HepG2 (cell line): ENCODE results near the gene CDX2. TPM values are rescaled to one million over a fixed set of nuclear protein-coding genes. Genes with fewer than 3 reads are reported as not detected.
A peak's percentile ranks its signal among the peaks of the same experiment; 100 is the strongest.

Source experiments
- ARNT ChIP-seq: fragments of 450-650 bp; IDR thresholded peaks from 2 replicates; pipeline ENCODE4 v1.6.1; 2017
- GABPB1 ChIP-seq: IDR thresholded peaks from 2 replicates; pipeline ENCODE4 v1.6.1; 2016; ENCODE audit warnings: mild to moderate bottlenecking, missing genetic modification reagents, moderate library complexity, missing compliant biosample characterization
- KLF11 ChIP-seq: IDR thresholded peaks from 2 replicates; pipeline ENCODE4 v1.6.1; 2016; ENCODE audit warnings: missing compliant biosample characterization
- LCORL ChIP-seq, 2 experiments: fragments of 450-650 bp in 1 of 2; sonication (generic) in 1 of 2; formaldehyde crosslinking in 1 of 2; IDR thresholded peaks; 2 replicates each; pipeline versions ENCODE4 v1.5.0 to v1.6.1; 2017 to 2020; ENCODE audit warnings: antibody characterized with exemption in 1 of 2, missing genetic modification reagents in 1 of 2
- NCOA2 ChIP-seq: sonication (generic); formaldehyde crosslinking; IDR thresholded peaks from 2 replicates; pipeline ENCODE4 v1.8.0; 2022; ENCODE audit warnings: inconsistent platforms
- REPIN1 ChIP-seq: sonication (generic); formaldehyde crosslinking; IDR thresholded peaks from 2 replicates; pipeline ENCODE4 v1.8.0; 2022; ENCODE audit warnings: missing genetic modification reagents, low read depth, mild to moderate bottlenecking, borderline replicate concordance
- SATB2 ChIP-seq: sonication (generic); formaldehyde crosslinking; IDR thresholded peaks from 2 replicates; pipeline ENCODE4 v1.5.0; 2020; ENCODE audit warnings: missing genetic modification reagents
- SIN3A ChIP-seq: IDR thresholded peaks from 2 replicates; pipeline ENCODE4 v1.6.1; 2011; ENCODE audit warnings: low read depth, mild to moderate bottlenecking, control low read depth, low read length, borderline replicate concordance
- SNAI1 ChIP-seq: sonication (generic); formaldehyde crosslinking; IDR thresholded peaks from 2 replicates; pipeline ENCODE4 v1.5.0; 2020; ENCODE audit warnings: mild to moderate bottlenecking, missing genetic modification reagents, borderline replicate concordance
- SRY ChIP-seq: sonication (generic); formaldehyde crosslinking; IDR thresholded peaks from 2 replicates; pipeline ENCODE4 v1.8.0; 2022; ENCODE audit warnings: mild to moderate bottlenecking, missing genetic modification reagents
- ZFP36L1 ChIP-seq: sonication (generic); formaldehyde crosslinking; IDR thresholded peaks from 2 replicates; pipeline ENCODE4 v1.8.0; 2022; ENCODE audit warnings: mild to moderate bottlenecking, missing genetic modification reagents, moderate library complexity
- ZNF101 ChIP-seq: sonication (generic); formaldehyde crosslinking; IDR thresholded peaks from 2 replicates; pipeline ENCODE4 v1.4.0; 2020; ENCODE audit warnings: mild to moderate bottlenecking, low read depth, missing genetic modification reagents, borderline replicate concordance
- ZNF251 ChIP-seq: sonication (generic); formaldehyde crosslinking; IDR thresholded peaks from 2 replicates; pipeline ENCODE4 v1.9.0; 2021; ENCODE audit warnings: mild to moderate bottlenecking, missing genetic modification reagents
- ZNF33A ChIP-seq: sonication (generic); formaldehyde crosslinking; IDR thresholded peaks from 2 replicates; pipeline ENCODE4 v1.5.1; 2020; ENCODE audit warnings: missing genetic modification reagents, mild to moderate bottlenecking, moderate library complexity, borderline replicate concordance
- ZNF496 ChIP-seq: sonication (generic); formaldehyde crosslinking; IDR thresholded peaks from 2 replicates; pipeline ENCODE4 v1.8.1; 2023; ENCODE audit warnings: mild to moderate bottlenecking, moderate library complexity, missing genetic modification reagents; ENCODE audit not compliant: insufficient replicate concordance
- ZNF556 ChIP-seq: sonication (generic); formaldehyde crosslinking; IDR thresholded peaks from 2 replicates; pipeline ENCODE4 v1.4.0; 2020; ENCODE audit warnings: mild to moderate bottlenecking, missing genetic modification reagents, borderline replicate concordance
- ZNF670 ChIP-seq: sonication (generic); formaldehyde crosslinking; IDR thresholded peaks from 2 replicates; pipeline ENCODE4 v1.8.0; 2022; ENCODE audit warnings: mild to moderate bottlenecking, missing genetic modification reagents, borderline replicate concordance
- ZNF766 ChIP-seq: sonication (generic); formaldehyde crosslinking; IDR thresholded peaks from 2 replicates; pipeline ENCODE4 v1.5.0; 2020; ENCODE audit warnings: missing genetic modification reagents, borderline replicate concordance
- polyA plus RNA-seq, 8 experiments: library from polyadenylated mRNA; depleted of rRNA in 3 of 8; stranded (reverse) in 7 of 8; unstranded in 1 of 8; fragments of >200 nt; fragmentation: Illumina TruSeq in 4 of 8; extraction: Trizol in 4 of 8; gene quantifications; 2 replicates each; pipeline versions ENCODE4 v1.2.1 to v1.2.3, GENCODE V29; 2011 to 2016; ENCODE audit warnings: low read depth in 4 of 8, missing spikeins in 1 of 8, mixed read lengths in 1 of 8; ENCODE audit not compliant: insufficient read depth in 1 of 8
- total RNA-seq, 5 experiments: library from RNA; depleted of rRNA; stranded (reverse); fragments of >200 nt; fragmentation: Illumina TruSeq; extraction: Trizol; gene quantifications; 2 replicates each; pipeline ENCODE4 v1.2.3, GENCODE V29; 2016; ENCODE audit warnings: low read depth in 1 of 5
- TF ChIP-seq, protein P1 (sequence below): sonication (generic); formaldehyde crosslinking; IDR thresholded peaks from 2 replicates; pipeline ENCODE4 v1.8.1; 2023; ENCODE audit warnings: missing genetic modification reagents, inconsistent platforms, borderline replicate concordance
- TF ChIP-seq, protein P2 (sequence below): sonication (generic); formaldehyde crosslinking; conservative IDR thresholded peaks from 2 replicates; pipeline ENCODE4 v1.4.0; 2020; ENCODE audit warnings: missing genetic modification reagents
- TF ChIP-seq, protein P3 (sequence below): sonication (generic); formaldehyde crosslinking; IDR thresholded peaks from 2 replicates; pipeline ENCODE4 v1.4.0; 2020; ENCODE audit warnings: missing genetic modification reagents, borderline replicate concordance
- TF ChIP-seq, protein P4 (sequence below): sonication (generic); formaldehyde crosslinking; IDR thresholded peaks from 2 replicates; pipeline ENCODE4 v1.8.0; 2022; ENCODE audit warnings: mild to moderate bottlenecking, missing genetic modification reagents; ENCODE audit not compliant: insufficient replicate concordance

The CDX2 gene
- total and polyA plus RNA-seq, 2 of the 13 experiments (the other 11 are each of a cell fraction or from before 2014, with no cell fraction given), result 0.04 TPM; not detected in 1

DNA sequence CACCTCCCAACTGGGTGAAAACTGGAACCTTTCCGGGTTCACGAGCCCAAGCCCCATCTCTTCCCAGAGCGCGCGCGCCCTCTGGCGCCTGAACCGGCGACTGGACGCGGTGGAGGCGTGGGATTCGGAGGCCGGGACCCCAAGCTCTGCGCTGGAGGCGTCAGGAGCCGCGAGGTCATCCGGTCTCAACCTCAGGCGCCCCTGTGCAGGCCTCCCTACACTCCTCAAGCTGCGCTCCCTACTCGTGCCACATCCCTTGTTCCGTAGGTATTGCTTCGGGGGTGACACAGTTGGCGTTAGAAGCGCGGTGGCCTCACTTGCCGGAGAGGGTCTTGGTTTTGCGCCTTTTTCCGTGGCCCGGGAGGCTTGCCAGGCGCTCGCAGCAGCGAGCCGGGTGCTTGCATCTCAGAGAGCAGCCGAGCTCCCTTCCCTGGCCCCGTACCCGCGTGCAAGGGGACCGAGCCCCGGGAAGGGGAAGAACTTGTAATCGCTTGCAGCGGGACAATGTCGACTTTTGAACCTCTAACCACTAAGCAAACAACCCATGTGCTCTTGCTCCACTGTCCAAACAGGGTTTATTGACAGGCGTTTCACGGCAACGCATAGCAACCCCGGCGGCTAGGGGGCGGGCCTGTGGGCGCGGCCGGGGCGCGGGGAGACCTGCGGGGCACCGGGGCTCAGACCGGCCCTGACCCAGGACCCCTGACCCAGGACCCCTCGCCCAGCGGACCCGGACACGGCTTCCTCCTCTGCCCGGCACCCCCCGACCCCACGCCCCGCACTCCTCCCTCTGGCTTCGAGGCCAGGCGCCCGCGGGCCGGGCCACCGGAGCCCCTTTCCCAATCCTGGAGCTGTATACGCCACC, 8.5 kb downstream of the CDX2 start (continued):
- TF ChIP-seq, protein P1, sequence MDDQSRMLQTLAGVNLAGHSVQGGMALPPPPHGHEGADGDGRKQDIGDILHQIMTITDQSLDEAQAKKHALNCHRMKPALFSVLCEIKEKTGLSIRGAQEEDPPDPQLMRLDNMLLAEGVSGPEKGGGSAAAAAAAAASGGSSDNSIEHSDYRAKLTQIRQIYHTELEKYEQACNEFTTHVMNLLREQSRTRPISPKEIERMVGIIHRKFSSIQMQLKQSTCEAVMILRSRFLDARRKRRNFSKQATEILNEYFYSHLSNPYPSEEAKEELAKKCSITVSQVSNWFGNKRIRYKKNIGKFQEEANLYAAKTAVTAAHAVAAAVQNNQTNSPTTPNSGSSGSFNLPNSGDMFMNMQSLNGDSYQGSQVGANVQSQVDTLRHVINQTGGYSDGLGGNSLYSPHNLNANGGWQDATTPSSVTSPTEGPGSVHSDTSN (CRISPR knock-in tag), result no peak
- TF ChIP-seq NCOA2 (CRISPR knock-in tag) (peak; percentile 87), ZNF496 (no peak), ZNF766 (CRISPR knock-in tag) (peak; percentile 64; the same call in 1 of the 2 replicates), LCORL (IDR thresholded peaks at IDR 0.05) (no peak), LCORL (CRISPR knock-in tag; IDR thresholded peaks at IDR 0.05) (peak; percentile 96), SIN3A (peak; percentile 69; the same call in 1 of the 2 replicates), SRY (CRISPR knock-in tag) (no peak; the same call in 1 of the 2 replicates), ZNF556 (CRISPR knock-in tag) (peak; percentile 87; the same call in 1 of the 2 replicates), SATB2 (CRISPR knock-in tag) (no peak), GABPB1 (CRISPR knock-in tag) (peak; percentile 70), ZNF101 (CRISPR knock-in tag) (no peak), KLF11 (CRISPR knock-in tag) (no peak), ZNF33A (CRISPR knock-in tag) (no peak), ZNF251 (CRISPR knock-in tag) (no peak), ZFP36L1 (CRISPR knock-in tag) (peak; percentile 91; the same call in 1 of the 2 replicates), SNAI1 (CRISPR knock-in tag) (peak; percentile 78; the same call in 1 of the 2 replicates), ZNF670 (CRISPR knock-in tag) (no peak), REPIN1 (CRISPR knock-in tag) (peak; percentile 81), ARNT (no peak)
- TF ChIP-seq, protein P2, sequence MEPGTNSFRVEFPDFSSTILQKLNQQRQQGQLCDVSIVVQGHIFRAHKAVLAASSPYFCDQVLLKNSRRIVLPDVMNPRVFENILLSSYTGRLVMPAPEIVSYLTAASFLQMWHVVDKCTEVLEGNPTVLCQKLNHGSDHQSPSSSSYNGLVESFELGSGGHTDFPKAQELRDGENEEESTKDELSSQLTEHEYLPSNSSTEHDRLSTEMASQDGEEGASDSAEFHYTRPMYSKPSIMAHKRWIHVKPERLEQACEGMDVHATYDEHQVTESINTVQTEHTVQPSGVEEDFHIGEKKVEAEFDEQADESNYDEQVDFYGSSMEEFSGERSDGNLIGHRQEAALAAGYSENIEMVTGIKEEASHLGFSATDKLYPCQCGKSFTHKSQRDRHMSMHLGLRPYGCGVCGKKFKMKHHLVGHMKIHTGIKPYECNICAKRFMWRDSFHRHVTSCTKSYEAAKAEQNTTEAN (CRISPR knock-in tag), result peak; percentile 92; the same call in 1 of the 2 replicates
- TF ChIP-seq, protein P3, sequence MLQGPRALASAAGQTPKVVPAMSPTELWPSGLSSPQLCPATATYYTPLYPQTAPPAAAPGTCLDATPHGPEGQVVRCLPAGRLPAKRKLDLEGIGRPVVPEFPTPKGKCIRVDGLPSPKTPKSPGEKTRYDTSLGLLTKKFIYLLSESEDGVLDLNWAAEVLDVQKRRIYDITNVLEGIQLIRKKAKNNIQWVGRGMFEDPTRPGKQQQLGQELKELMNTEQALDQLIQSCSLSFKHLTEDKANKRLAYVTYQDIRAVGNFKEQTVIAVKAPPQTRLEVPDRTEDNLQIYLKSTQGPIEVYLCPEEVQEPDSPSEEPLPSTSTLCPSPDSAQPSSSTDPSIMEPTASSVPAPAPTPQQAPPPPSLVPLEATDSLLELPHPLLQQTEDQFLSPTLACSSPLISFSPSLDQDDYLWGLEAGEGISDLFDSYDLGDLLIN (CRISPR knock-in tag), result no peak
- TF ChIP-seq, protein P4, sequence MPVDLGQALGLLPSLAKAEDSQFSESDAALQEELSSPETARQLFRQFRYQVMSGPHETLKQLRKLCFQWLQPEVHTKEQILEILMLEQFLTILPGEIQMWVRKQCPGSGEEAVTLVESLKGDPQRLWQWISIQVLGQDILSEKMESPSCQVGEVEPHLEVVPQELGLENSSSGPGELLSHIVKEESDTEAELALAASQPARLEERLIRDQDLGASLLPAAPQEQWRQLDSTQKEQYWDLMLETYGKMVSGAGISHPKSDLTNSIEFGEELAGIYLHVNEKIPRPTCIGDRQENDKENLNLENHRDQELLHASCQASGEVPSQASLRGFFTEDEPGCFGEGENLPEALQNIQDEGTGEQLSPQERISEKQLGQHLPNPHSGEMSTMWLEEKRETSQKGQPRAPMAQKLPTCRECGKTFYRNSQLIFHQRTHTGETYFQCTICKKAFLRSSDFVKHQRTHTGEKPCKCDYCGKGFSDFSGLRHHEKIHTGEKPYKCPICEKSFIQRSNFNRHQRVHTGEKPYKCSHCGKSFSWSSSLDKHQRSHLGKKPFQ (CRISPR knock-in tag), result no peak
